Mesendoderm (in vitro differentiated cells): ENCODE measurements around the gene PHLPP1.

Source experiments
- DNase-seq: peaks from one replicate; pipeline ENCODE4 v3.0.0; 2013
- H2AK5ac ChIP-seq: 2 replicates; pipeline ENCODE4 v1.6.1; 2013; ENCODE audit warnings: low read length, inconsistent platforms
- H2BK120ac ChIP-seq: 2 replicates; pipeline ENCODE4 v1.6.1; 2013; ENCODE audit warnings: low read depth, mild to moderate bottlenecking, low read length, moderate library complexity, mixed read lengths
- H2BK15ac ChIP-seq: replicated peaks from 2 replicates; pipeline ENCODE4 v1.6.1; 2013; ENCODE audit warnings: low read depth, mild to moderate bottlenecking, moderate library complexity
- H2BK5ac ChIP-seq: 2 replicates; pipeline ENCODE4 v1.6.1; 2013; ENCODE audit warnings: low read length, inconsistent platforms
- H3K18ac ChIP-seq: 2 replicates; pipeline ENCODE4 v1.6.1; 2013; ENCODE audit warnings: mild to moderate bottlenecking, low read length, mixed read lengths
- H3K23ac ChIP-seq: one replicate; pipeline ENCODE4 v1.6.1; 2013; ENCODE audit warnings: low read length
- H3K27ac ChIP-seq: 2 replicates; pipeline ENCODE4 v1.5.1; 2013; ENCODE audit warnings: low read depth, mild to moderate bottlenecking, inconsistent platforms, low read length, moderate library complexity
- H3K27me3 ChIP-seq: 2 replicates; pipeline ENCODE4 v1.6.1; 2013; ENCODE audit warnings: low read length, control low read depth, mild to moderate bottlenecking, inconsistent platforms; ENCODE audit not compliant: insufficient read depth, poor library complexity
- H3K36me3 ChIP-seq: 2 replicates; pipeline ENCODE4 v1.6.1; 2013; ENCODE audit warnings: low read length, inconsistent platforms; ENCODE audit not compliant: control insufficient read depth, insufficient read depth
- H3K4ac ChIP-seq: one replicate; pipeline ENCODE4 v1.6.1; 2013; ENCODE audit warnings: low read depth, mild to moderate bottlenecking, low read length, moderate library complexity
- H3K4me1 ChIP-seq: 2 replicates; pipeline ENCODE4 v1.6.1; 2013; ENCODE audit warnings: low read depth, low read length, inconsistent platforms; ENCODE audit not compliant: control insufficient read depth
- H3K4me2 ChIP-seq: 2 replicates; pipeline ENCODE4 v1.6.1; 2013; ENCODE audit warnings: low read length
- H3K4me3 ChIP-seq: 2 replicates; pipeline ENCODE4 v1.5.1; 2013; ENCODE audit warnings: mild to moderate bottlenecking, low read length
- H3K56ac ChIP-seq: one replicate; pipeline ENCODE4 v1.6.1; 2013; ENCODE audit warnings: low read length
- H3K79me1 ChIP-seq: 2 replicates; pipeline ENCODE4 v1.6.1; 2013; ENCODE audit warnings: low read length, inconsistent platforms
- H3K79me2 ChIP-seq: 2 replicates; pipeline ENCODE4 v1.6.1; 2013; ENCODE audit warnings: mild to moderate bottlenecking, low read length; ENCODE audit not compliant: control insufficient read depth, insufficient read depth
- H3K9ac ChIP-seq: 2 replicates; pipeline ENCODE4 v1.6.1; 2013; ENCODE audit warnings: low read length, inconsistent platforms
- H4K5ac ChIP-seq: one replicate; pipeline ENCODE4 v1.6.1; 2013; ENCODE audit warnings: low read length
- H4K8ac ChIP-seq: one replicate; pipeline ENCODE4 v1.6.1; 2013; ENCODE audit warnings: low read depth, mild to moderate bottlenecking, control low read depth, low read length, moderate library complexity
- WGBS: extraction: QIAGEN DNeasy Blood & Tissue Kit; methylation state at CpG from one replicate; pipeline ENCODE4 v1.1.7; 2013; ENCODE audit warnings: low lambda C conversion rate, missing lambda C conversion rate; ENCODE audit not compliant: insufficient coverage; ENCODE audit errors: extremely low coverage; 5-methylcytosine and 5-hydroxymethylcytosine counted together

Gene PHLPP1

GRCh38 chr18:62767836-62768557, 52.7 kb downstream of the PHLPP1 start:
- Histone ChIP-seq H2BK120ac (no peak overlapping the region), H3K9ac (no peak overlapping the region), H2AK5ac (no peak overlapping the region), H3K79me2 (peaks cover 61% of the 10 kb centered on the region), H2BK5ac (no peak overlapping the region), H3K79me1 (peaks cover 3% of the 10 kb centered on the region), H2BK15ac (no peak overlapping the region), H3K4me2 (no peak overlapping the region), H3K27me3 (no peaks in the 10 kb centered on the region), H4K5ac (no peak overlapping the region), H3K4me1 (peaks cover 4% of the 10 kb centered on the region), H3K23ac (no peak overlapping the region), H3K18ac (no peak overlapping the region), H3K4ac (no peak overlapping the region), H3K36me3 (no peaks in the 10 kb centered on the region), H4K8ac (no peak overlapping the region), H3K27ac (no peak overlapping the region), H3K4me3 (no peak overlapping the region), H3K56ac (no peak overlapping the region)
- DNase-seq, result peak; percentile 57
- no CpG with 5 or more reads among the region's 3 CpGs for WGBS

GRCh38 chr18:62768558-62768943, 53.2 kb downstream of the PHLPP1 start:
- Histone ChIP-seq H3K27me3 (no peaks in the 10 kb centered on the region), H3K9ac (no peak overlapping the region), H3K79me2 (peaks cover 61% of the 10 kb centered on the region), H3K18ac (no peak overlapping the region), H2BK15ac (no peak overlapping the region), H3K27ac (no peak overlapping the region), H4K8ac (no peak overlapping the region), H2BK120ac (no peak overlapping the region), H4K5ac (no peak overlapping the region), H3K23ac (no peak overlapping the region), H2AK5ac (no peak overlapping the region), H3K4me3 (no peak overlapping the region), H3K4me2 (no peak overlapping the region), H3K79me1 (peaks cover 2% of the 10 kb centered on the region), H3K56ac (no peak overlapping the region), H3K4ac (no peak overlapping the region), H3K4me1 (peaks cover 4% of the 10 kb centered on the region), H3K36me3 (no peaks in the 10 kb centered on the region), H2BK5ac (no peak overlapping the region)
- no peak for DNase-seq
- no CpG with 5 or more reads among the region's 2 CpGs for WGBS

GRCh38 chr18:62769216-62769615, 53.9 kb downstream of the PHLPP1 start:
- no peak for DNase-seq
- H3K4me3 ChIP-seq, result no peak overlapping the region
- no peak overlapping the region for H3K23ac ChIP-seq
- no peak overlapping the region for H2BK15ac ChIP-seq
- H3K56ac ChIP-seq, result no peak overlapping the region
- H3K4me2 ChIP-seq, result no peak overlapping the region
- no peak overlapping the region for H2BK120ac ChIP-seq
- no CpG with 5 or more reads among the region's 2 CpGs for WGBS
- peaks cover 4% of the 10 kb centered on the region for H3K4me1 ChIP-seq
- no peaks in the 10 kb centered on the region for H3K27me3 ChIP-seq
- no peak overlapping the region for H3K27ac ChIP-seq
- H3K9ac ChIP-seq, result no peak overlapping the region
- no peak overlapping the region for H3K4ac ChIP-seq
- H3K79me2 ChIP-seq, result peaks cover 64% of the 10 kb centered on the region
- peaks cover 5% of the 10 kb centered on the region for H3K79me1 ChIP-seq
- no peak overlapping the region for H4K5ac ChIP-seq
- H2AK5ac ChIP-seq, result no peak overlapping the region
- H3K36me3 ChIP-seq, result no peaks in the 10 kb centered on the region
- no peak overlapping the region for H4K8ac ChIP-seq
- no peak overlapping the region for H3K18ac ChIP-seq
- no peak overlapping the region for H2BK5ac ChIP-seq

GRCh38 chr18:62771494-62772270, 56.3 kb downstream of the PHLPP1 start:
- H3K4ac ChIP-seq, result no peak overlapping the region
- no peaks in the 10 kb centered on the region for H3K36me3 ChIP-seq
- no peak overlapping the region for H3K18ac ChIP-seq
- no peak overlapping the region for H3K4me2 ChIP-seq
- H3K56ac ChIP-seq, result no peak overlapping the region
- DNase-seq, result no peak
- no peak overlapping the region for H2AK5ac ChIP-seq
- no peak overlapping the region for H3K23ac ChIP-seq
- peaks cover 3% of the 10 kb centered on the region for H3K79me1 ChIP-seq
- WGBS, result no CpG with 5 or more reads among the region's 4 CpGs
- no peak overlapping the region for H3K4me3 ChIP-seq
- H2BK5ac ChIP-seq, result no peak overlapping the region
- H2BK120ac ChIP-seq, result no peak overlapping the region
- no peak overlapping the region for H4K5ac ChIP-seq
- no peak overlapping the region for H2BK15ac ChIP-seq
- H3K27ac ChIP-seq, result no peak overlapping the region
- peaks cover 59% of the 10 kb centered on the region for H3K79me2 ChIP-seq
- H3K27me3 ChIP-seq, result no peaks in the 10 kb centered on the region
- H3K4me1 ChIP-seq, result peaks cover 4% of the 10 kb centered on the region
- no peak overlapping the region for H3K9ac ChIP-seq
- H4K8ac ChIP-seq, result no peak overlapping the region

- Histone ChIP-seq H3K4me2 (no peak overlapping the region), H2BK120ac (no peak overlapping the region), H3K79me2 (peaks cover 57% of the 10 kb centered on the region), H3K27ac (no peak overlapping the region), H3K79me1 (peaks cover 3% of the 10 kb centered on the region), H2BK5ac (no peak overlapping the region), H3K18ac (no peak overlapping the region), H3K4ac (no peak overlapping the region), H3K36me3 (no peaks in the 10 kb centered on the region), H4K8ac (no peak overlapping the region), H2AK5ac (no peak overlapping the region), H3K4me1 (peaks cover 1% of the 10 kb centered on the region), H4K5ac (no peak overlapping the region), H3K9ac (no peak overlapping the region), H3K56ac (no peak overlapping the region), H3K4me3 (no peak overlapping the region), H3K23ac (no peak overlapping the region), H3K27me3 (no peaks in the 10 kb centered on the region), H2BK15ac (no peak overlapping the region)
- WGBS, result no CpG with 5 or more reads among the region's 2 CpGs
- no peak for DNase-seq
Observed at GRCh38 chr18:62772860-62773584, 57.7 kb downstream of the PHLPP1 start.
